H9 (cell line): Measurements from ENCODE around the gene MX2. TPM values are rescaled to one million over a fixed set of nuclear protein-coding genes. Genes with fewer than 3 reads are reported as not detected.

Experiments
- DNase-seq: peaks from one replicate; pipeline ENCODE4 v3.0.0-alpha.2; 2017
- H2AFZ ChIP-seq: one replicate; pipeline ENCODE4 v1.6.1; 2013; ENCODE audit warnings: mild to moderate bottlenecking, low read length, control low read depth, moderate library complexity
- H2AK5ac ChIP-seq: 2 replicates; pipeline ENCODE4 v1.6.1; 2013; ENCODE audit warnings: low read length, control low read depth, mixed read lengths; ENCODE audit not compliant: insufficient read length
- H2BK120ac ChIP-seq: one replicate; pipeline ENCODE4 v1.6.1; 2013; ENCODE audit warnings: low read depth, mild to moderate bottlenecking, low read length, control low read depth, inconsistent platforms; ENCODE audit not compliant: poor library complexity, severe bottlenecking
- H2BK12ac ChIP-seq: 2 replicates; pipeline ENCODE4 v1.6.1; 2013; ENCODE audit warnings: low read length, control low read depth, mixed read lengths, low read depth; ENCODE audit not compliant: insufficient read length
- H2BK15ac ChIP-seq: 2 replicates; pipeline ENCODE4 v1.6.1; 2013; ENCODE audit warnings: low read depth, low read length, control low read depth
- H2BK20ac ChIP-seq: one replicate; pipeline ENCODE4 v1.6.1; 2013; ENCODE audit warnings: low read depth, mild to moderate bottlenecking, low read length, control low read depth, inconsistent platforms; ENCODE audit not compliant: poor library complexity, severe bottlenecking
- H2BK5ac ChIP-seq: 2 replicates; pipeline ENCODE4 v1.6.1; 2013; ENCODE audit warnings: low read length, control low read depth, mixed read lengths; ENCODE audit not compliant: insufficient read length
- H3K14ac ChIP-seq: 2 replicates; pipeline ENCODE4 v1.6.1; 2013; ENCODE audit warnings: low read length, control low read depth; ENCODE audit not compliant: insufficient read depth
- H3K18ac ChIP-seq: 2 replicates; pipeline ENCODE4 v1.6.1; 2013; ENCODE audit warnings: low read depth, mild to moderate bottlenecking, mixed read lengths, low read length, control low read depth; ENCODE audit not compliant: insufficient read length
- H3K23ac ChIP-seq: 2 replicates; pipeline ENCODE4 v1.6.1; 2013; ENCODE audit warnings: low read length, control low read depth, mixed read lengths, low read depth; ENCODE audit not compliant: insufficient read length
- H3K23me2 ChIP-seq: 2 replicates; pipeline ENCODE4 v1.6.1; 2013; ENCODE audit warnings: low read depth, mild to moderate bottlenecking, mixed read lengths, low read length, control low read depth; ENCODE audit not compliant: insufficient read length, poor library complexity, severe bottlenecking
- H3K27ac ChIP-seq: 2 replicates; pipeline ENCODE4 v1.5.1; 2013; ENCODE audit warnings: low read length, control low read depth, mixed read lengths, low read depth; ENCODE audit not compliant: insufficient read length
- H3K27me3 ChIP-seq: 2 replicates; pipeline ENCODE4 v1.6.1; 2013; ENCODE audit warnings: low read length, control low read depth, inconsistent platforms; ENCODE audit not compliant: insufficient read depth
- H3K4ac ChIP-seq: 2 replicates; pipeline ENCODE4 v1.6.1; 2013; ENCODE audit warnings: low read depth, mild to moderate bottlenecking, control low read depth, inconsistent platforms, low read length, moderate library complexity
- H3K4me1 ChIP-seq: 2 replicates; pipeline ENCODE4 v1.6.1; 2013; ENCODE audit warnings: low read length, control low read depth, inconsistent platforms; ENCODE audit not compliant: insufficient read depth
- H3K4me2 ChIP-seq: 2 replicates; pipeline ENCODE4 v1.6.1; 2013; ENCODE audit warnings: low read length, control low read depth, mixed read lengths; ENCODE audit not compliant: insufficient read length, insufficient read depth
- H3K56ac ChIP-seq: 2 replicates; pipeline ENCODE4 v1.6.1; 2013; ENCODE audit warnings: low read depth, mild to moderate bottlenecking, mixed read lengths, low read length, control low read depth; ENCODE audit not compliant: insufficient read length
- H3K79me1 ChIP-seq: 2 replicates; pipeline ENCODE4 v1.6.1; 2013; ENCODE audit warnings: low read depth, mild to moderate bottlenecking, moderate library complexity, low read length, control low read depth, inconsistent platforms; ENCODE audit not compliant: insufficient read depth, poor library complexity, severe bottlenecking
- H3K79me2 ChIP-seq: 2 replicates; pipeline ENCODE4 v1.6.1; 2013; ENCODE audit warnings: low read length, control low read depth, inconsistent platforms; ENCODE audit not compliant: insufficient read depth
- H3K9ac ChIP-seq: 2 replicates; pipeline ENCODE4 v1.6.1; 2013; ENCODE audit warnings: low read length, control low read depth, mixed read lengths; ENCODE audit not compliant: insufficient read length; ENCODE audit errors: extremely low read depth
- H3K9me3 ChIP-seq: one replicate; pipeline ENCODE4 v1.6.1; 2013; ENCODE audit warnings: low read depth, low read length, inconsistent platforms; ENCODE audit not compliant: control insufficient read depth
- H3T11ph ChIP-seq: one replicate; pipeline ENCODE4 v1.6.1; 2013; ENCODE audit warnings: mild to moderate bottlenecking, low read length, control low read depth, inconsistent platforms
- H4K20me1 ChIP-seq: one replicate; pipeline ENCODE4 v1.6.1; 2013; ENCODE audit not compliant: control insufficient read depth, insufficient read length, insufficient read depth
- H4K5ac ChIP-seq: 2 replicates; pipeline ENCODE4 v1.6.1; 2013; ENCODE audit warnings: low read depth, mild to moderate bottlenecking, mixed read lengths, low read length, control low read depth; ENCODE audit not compliant: insufficient read length
- H4K8ac ChIP-seq: replicated peaks from 2 replicates; pipeline ENCODE4 v1.6.1; 2013; ENCODE audit warnings: low read length, control low read depth, mixed read lengths, low read depth; ENCODE audit not compliant: insufficient read length
- H4K91ac ChIP-seq: 2 replicates; pipeline ENCODE4 v1.6.1; 2013; ENCODE audit warnings: low read depth, mild to moderate bottlenecking, moderate library complexity, mixed read lengths, low read length, control low read depth; ENCODE audit not compliant: insufficient read length
- H3K27ac Mint-ChIP-seq, 3 experiments: 2 replicates in 2 of 3; 3 replicates in 1 of 3; pipeline ENCODE4 v1.8.0; 2020 to 2021; ENCODE audit warnings: mixed read lengths in 3 of 3, mild to moderate bottlenecking in 1 of 3, moderate library complexity in 1 of 3
- H3K27me3 Mint-ChIP-seq: 2 replicates; pipeline ENCODE4 v1.8.0; 2021; ENCODE audit warnings: low read depth, mild to moderate bottlenecking, moderate library complexity, mixed read lengths
- H3K36me3 Mint-ChIP-seq, 3 experiments: 2 replicates in 2 of 3; 3 replicates in 1 of 3; pipeline ENCODE4 v1.8.0; 2020 to 2021; ENCODE audit warnings: low read depth in 3 of 3, mixed read lengths in 3 of 3; ENCODE audit not compliant: insufficient read depth in 1 of 3
- H3K4me1 Mint-ChIP-seq, 2 experiments: 2 replicates each; pipeline ENCODE4 v1.8.0; 2020; ENCODE audit warnings: mixed read lengths in 2 of 2
- H3K4me3 Mint-ChIP-seq, 2 experiments: 2 replicates in 1 of 2; 3 replicates in 1 of 2; pipeline ENCODE4 v1.8.0; 2020 to 2021; ENCODE audit warnings: mild to moderate bottlenecking in 2 of 2, mixed read lengths in 2 of 2, moderate library complexity in 1 of 2
- H3K9me3 Mint-ChIP-seq, 2 experiments: 2 replicates in 1 of 2; 3 replicates in 1 of 2; pipeline ENCODE4 v1.8.0; 2020; ENCODE audit warnings: mild to moderate bottlenecking in 2 of 2, mixed read lengths in 2 of 2, moderate library complexity in 1 of 2
- WGBS: extraction: QIAGEN DNeasy Blood & Tissue Kit; methylation state at CpG from one replicate; pipeline ENCODE4 v1.1.7; 2013; ENCODE audit warnings: missing lambda C conversion rate, low lambda C conversion rate, mixed read lengths; ENCODE audit not compliant: insufficient read length; ENCODE audit errors: extremely low coverage; 5-methylcytosine and 5-hydroxymethylcytosine counted together
- total RNA-seq: library from RNA; stranded (reverse); gene quantifications from 2 replicates; pipeline ENCODE4 v1.2.1, GENCODE V29; 2021
- TF ChIP-seq, protein P1 (sequence below): fragments of 200-600 bp; sonication (generic); conservative IDR thresholded peaks from 3 replicates; pipeline ENCODE4 v1.8.0; 2021; ENCODE audit warnings: antibody characterized with exemption, mild to moderate bottlenecking

MX2 gene
- total RNA-seq, 1 experiment from 2014 or later, result 1.8 TPM

DNA sequence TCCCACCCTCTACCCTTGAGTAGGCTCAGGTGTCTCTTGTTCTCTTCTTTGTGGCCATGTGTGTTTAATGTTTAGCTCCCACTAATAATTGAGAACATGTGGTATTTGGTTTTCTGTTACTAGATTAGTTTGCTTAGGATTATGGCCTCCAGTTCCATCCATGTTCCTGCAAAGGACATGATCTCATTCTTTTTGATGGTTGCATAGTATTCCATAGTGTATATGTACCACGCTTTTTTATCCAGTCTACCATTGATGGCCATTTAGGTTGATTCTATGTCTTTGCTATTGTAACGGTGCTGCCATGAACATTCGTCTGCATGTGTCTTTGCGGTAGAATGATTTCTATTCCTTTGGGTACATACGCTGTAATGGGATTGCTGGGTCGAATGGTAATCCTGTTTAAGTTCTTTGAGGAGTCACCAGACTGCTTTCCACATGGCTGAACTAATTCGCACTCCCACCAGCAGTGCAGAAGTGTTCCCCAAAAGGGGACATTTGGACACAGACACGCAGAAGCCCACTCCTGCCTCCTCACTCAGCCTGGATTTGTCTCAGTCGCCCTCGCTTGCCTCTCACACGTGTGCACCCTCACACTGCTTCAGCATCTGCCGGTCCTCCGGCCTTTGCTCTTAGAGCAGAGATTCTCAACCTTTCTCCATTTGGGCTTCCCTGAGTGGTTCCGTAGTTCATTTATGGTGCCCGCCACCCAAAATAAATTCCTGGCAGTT lies 3.7 kb downstream of the MX2 start:
- H3K79me2 ChIP-seq, result no peaks in the 10 kb centered on the region
- H3K27me3 ChIP-seq, result no peaks in the 10 kb centered on the region; the same call in 1 of the 2 replicates

More for the DNA sequence above, 3.7 kb downstream of the MX2 start:
- WGBS, result no CpG with 5 or more reads among the region's 15 CpGs
- no peaks in the 10 kb centered on the region; a peak in 1 of 5 replicates for H3K9me3 Mint-ChIP-seq
- peaks cover 8% of the 10 kb centered on the region for H3K23me2 ChIP-seq
- no peak overlapping the region for H4K91ac ChIP-seq
- H3K23ac ChIP-seq, result no peak overlapping the region
- H2BK12ac ChIP-seq, result no peak overlapping the region
- no peak overlapping the region for H3K4ac ChIP-seq
- no peak overlapping the region for H3K56ac ChIP-seq
- H3K27ac ChIP-seq, result no peak overlapping the region
- no peak overlapping the region for H2BK120ac ChIP-seq
- no peak overlapping the region for H2AK5ac ChIP-seq
- H3K27me3 Mint-ChIP-seq, result peaks cover 15% of the 10 kb centered on the region
- H2BK20ac ChIP-seq, result no peak overlapping the region
- peaks cover 12 to 26% of the 10 kb centered on the region in 2 experiments for H3K4me1 Mint-ChIP-seq
- no peak overlapping the region for H3K4me2 ChIP-seq
- no peak overlapping the region for H4K8ac ChIP-seq
- H3K14ac ChIP-seq, result no peak overlapping the region
- TF ChIP-seq, protein P1, sequence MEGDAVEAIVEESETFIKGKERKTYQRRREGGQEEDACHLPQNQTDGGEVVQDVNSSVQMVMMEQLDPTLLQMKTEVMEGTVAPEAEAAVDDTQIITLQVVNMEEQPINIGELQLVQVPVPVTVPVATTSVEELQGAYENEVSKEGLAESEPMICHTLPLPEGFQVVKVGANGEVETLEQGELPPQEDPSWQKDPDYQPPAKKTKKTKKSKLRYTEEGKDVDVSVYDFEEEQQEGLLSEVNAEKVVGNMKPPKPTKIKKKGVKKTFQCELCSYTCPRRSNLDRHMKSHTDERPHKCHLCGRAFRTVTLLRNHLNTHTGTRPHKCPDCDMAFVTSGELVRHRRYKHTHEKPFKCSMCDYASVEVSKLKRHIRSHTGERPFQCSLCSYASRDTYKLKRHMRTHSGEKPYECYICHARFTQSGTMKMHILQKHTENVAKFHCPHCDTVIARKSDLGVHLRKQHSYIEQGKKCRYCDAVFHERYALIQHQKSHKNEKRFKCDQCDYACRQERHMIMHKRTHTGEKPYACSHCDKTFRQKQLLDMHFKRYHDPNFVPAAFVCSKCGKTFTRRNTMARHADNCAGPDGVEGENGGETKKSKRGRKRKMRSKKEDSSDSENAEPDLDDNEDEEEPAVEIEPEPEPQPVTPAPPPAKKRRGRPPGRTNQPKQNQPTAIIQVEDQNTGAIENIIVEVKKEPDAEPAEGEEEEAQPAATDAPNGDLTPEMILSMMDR, result no peak
- no peak overlapping the region for H3K27ac Mint-ChIP-seq
- H3K79me1 ChIP-seq, result no peaks in the 10 kb centered on the region
- H3T11ph ChIP-seq, result no peak overlapping the region
- H2AFZ ChIP-seq, result no peak overlapping the region
- H2BK15ac ChIP-seq, result no peak overlapping the region
- no peaks in the 10 kb centered on the region for H3K9me3 ChIP-seq
- DNase-seq, result no peak
- no peak overlapping the region for H3K4me3 Mint-ChIP-seq
- no peak overlapping the region for H2BK5ac ChIP-seq
- H3K4me1 ChIP-seq, result no peaks in the 10 kb centered on the region; the same call in 1 of the 2 replicates
- no peak overlapping the region for H3K9ac ChIP-seq
- no peak overlapping the region for H4K5ac ChIP-seq
- H3K36me3 Mint-ChIP-seq, result no peaks in the 10 kb centered on the region
- no peak overlapping the region for H3K18ac ChIP-seq
- no peaks in the 10 kb centered on the region for H4K20me1 ChIP-seq
